Calu3 (cell line): ENCODE results near the gene ABCC12. TPM values are rescaled to one million over a fixed set of nuclear protein-coding genes. Genes with fewer than 3 reads are reported as not detected.

Source experiments
- BruUV-seq: library from RNA; stranded (reverse); fragments of 400-500 nt; replicated peaks from 2 replicates; lab custom pipeline; 2021; lab: Mats Ljungman, UMichigan
- CTCF ChIA-PET: fragments of 300-600 bp; sonication (Branson Sonifier 250); formaldehyde crosslinking; loops from one replicate; lab custom pipeline; 2022; ENCODE audit warnings: antibody characterized with exemption; lab: Charles Lee
- DNase-seq: peaks from one replicate; pipeline ENCODE4 v3.0.0; 2022
- H3K27ac Mint-ChIP-seq: one replicate; pipeline ENCODE4 v1.8.0; 2022; ENCODE audit warnings: mixed read lengths; ENCODE audit not compliant: unreplicated experiment
- H3K27me3 Mint-ChIP-seq: one replicate; pipeline ENCODE4 v1.8.0; 2022; ENCODE audit warnings: mixed read lengths; ENCODE audit not compliant: unreplicated experiment
- H3K36me3 Mint-ChIP-seq: one replicate; pipeline ENCODE4 v1.8.0; 2022; ENCODE audit warnings: mild to moderate bottlenecking, moderate library complexity, mixed read lengths; ENCODE audit not compliant: insufficient read depth, unreplicated experiment
- H3K4me1 Mint-ChIP-seq: one replicate; pipeline ENCODE4 v1.8.0; 2022; ENCODE audit warnings: mild to moderate bottlenecking, low read depth, mixed read lengths; ENCODE audit not compliant: unreplicated experiment
- H3K4me3 Mint-ChIP-seq: one replicate; pipeline ENCODE4 v1.8.0; 2022; ENCODE audit warnings: mild to moderate bottlenecking, low read depth, moderate library complexity, mixed read lengths; ENCODE audit not compliant: unreplicated experiment
- H3K9me3 Mint-ChIP-seq: one replicate; pipeline ENCODE4 v1.8.0; 2022; ENCODE audit warnings: low read depth, mixed read lengths; ENCODE audit not compliant: unreplicated experiment
- CTCF ChIP-seq: fragments of 200-600 bp; IDR thresholded peaks from one replicate; pipeline ENCODE4 v1.8.0; 2022; ENCODE audit warnings: antibody characterized with exemption; ENCODE audit not compliant: unreplicated experiment
- intact Hi-C: fragments of 100-400 bp; cut with micrococcal nuclease; formaldehyde crosslinking; loops from one replicate; pipeline ENCODE4 v1.10.0; 2022; ENCODE audit not compliant: unreplicated experiment
- total RNA-seq: library from RNA; stranded (reverse); gene quantifications from 2 replicates; pipeline ENCODE4 v1.2.3, GENCODE V29; 2022

Gene ABCC12
- total RNA-seq, 1 experiment from 2014 or later, result not detected

- no peak for TF ChIP-seq CTCF
- H3K4me3 Mint-ChIP-seq, result no peak overlapping the region
- no peaks in the 10 kb centered on the region for H3K4me1 Mint-ChIP-seq
- intact Hi-C loops, result loop anchor here (5.0 kb wide), 1 partner anchor 969 kb away; the partner anchor contains the start of gene NETO2
- BruUV-seq, result no TSS peak
- no peaks in the 10 kb centered on the region for H3K9me3 Mint-ChIP-seq
- DNase-seq, result no peak
- no peaks in the 10 kb centered on the region for H3K36me3 Mint-ChIP-seq
- H3K27ac Mint-ChIP-seq, result no peak overlapping the region
- peaks cover 98% of the 10 kb centered on the region for H3K27me3 Mint-ChIP-seq
- CTCF ChIA-PET, result no interaction called here
Observed at GRCh38 chr16:48110982-48111381, 44.8 kb downstream of the ABCC12 start.

- Mint-ChIP-seq H3K36me3 (no peaks in the 10 kb centered on the region), H3K4me1 (no peaks in the 10 kb centered on the region), H3K4me3 (no peak overlapping the region), H3K27ac (no peak overlapping the region), H3K9me3 (no peaks in the 10 kb centered on the region), H3K27me3 (peaks cover 98% of the 10 kb centered on the region)
- BruUV-seq, result no TSS peak
- intact Hi-C loops, result loop anchor here (5.0 kb wide), 1 partner anchor 968 kb away; the partner anchor contains the start of gene NETO2
- no peak for DNase-seq
- CTCF ChIA-PET, result no interaction called here
- no peak for TF ChIP-seq CTCF
Observed at GRCh38 chr16:48110000-48110399, 45.8 kb downstream of the ABCC12 start.

GRCh38 chr16:48109475-48109874 lies 46.3 kb downstream of the ABCC12 start:
- no peaks in the 10 kb centered on the region for H3K9me3 Mint-ChIP-seq
- no peaks in the 10 kb centered on the region for H3K36me3 Mint-ChIP-seq
- CTCF ChIA-PET, result no interaction called here
- no peak for DNase-seq
- intact Hi-C loops, result no loop called here
- H3K27me3 Mint-ChIP-seq, result peaks cover 99% of the 10 kb centered on the region
- no peak overlapping the region for H3K27ac Mint-ChIP-seq
- TF ChIP-seq CTCF, result no peak
- BruUV-seq, result no TSS peak
- H3K4me1 Mint-ChIP-seq, result no peaks in the 10 kb centered on the region
- no peak overlapping the region for H3K4me3 Mint-ChIP-seq

- CTCF ChIA-PET, result no interaction called here
- Mint-ChIP-seq H3K9me3 (no peaks in the 10 kb centered on the region), H3K27ac (no peak overlapping the region), H3K27me3 (peaks cover 99% of the 10 kb centered on the region), H3K36me3 (no peaks in the 10 kb centered on the region), H3K4me1 (no peaks in the 10 kb centered on the region), H3K4me3 (no peak overlapping the region)
- no TSS peak for BruUV-seq
- no peak for DNase-seq
- intact Hi-C loops, result no loop called here
- no peak for TF ChIP-seq CTCF
Observed at GRCh38 chr16:48106446-48106845, 49.3 kb downstream of the ABCC12 start.

Other genes with a start within 250 kb of the ABCC12 start
- gene LONP2, start 88.3 kb upstream of the ABCC12 start, total RNA-seq, result 83.3 and 86.9 TPM in 2 replicates
- gene ABCC11, start 91.5 kb upstream of the ABCC12 start, total RNA-seq, result 0.26 and 0.56 TPM in 2 replicates
- 32.3 and 32.7 TPM in 2 replicates for gene SIAH1, start 229.4 kb upstream of the ABCC12 start, total RNA-seq